NCI-H82 treated with DMSO at 0.1 percent for 48 hours (cell line): Measurements from ENCODE around the gene ATOX1.
"Not testable (repeated sequence)": the region's sequence is repeated elsewhere in the genome, so short reads cannot be mapped to it uniquely, and the experiment has no call there.

Experiments
- DNase-seq: peaks from one replicate; lab custom pipeline; 2025; ENCODE audit not compliant: unreplicated experiment; lab: John Stamatoyannopoulos, UW

The ATOX1 gene, protein sequence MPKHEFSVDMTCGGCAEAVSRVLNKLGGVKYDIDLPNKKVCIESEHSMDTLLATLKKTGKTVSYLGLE

GRCh38 chr5:151758430-151759241, at the start of gene ATOX1:
Gene ATOX1, minus strand, starts transcription at chr5:151758631. Its CDS starts 80 bp downstream, at chr5:151758551.
- peak; percentile 56 for DNase-seq

DNA sequence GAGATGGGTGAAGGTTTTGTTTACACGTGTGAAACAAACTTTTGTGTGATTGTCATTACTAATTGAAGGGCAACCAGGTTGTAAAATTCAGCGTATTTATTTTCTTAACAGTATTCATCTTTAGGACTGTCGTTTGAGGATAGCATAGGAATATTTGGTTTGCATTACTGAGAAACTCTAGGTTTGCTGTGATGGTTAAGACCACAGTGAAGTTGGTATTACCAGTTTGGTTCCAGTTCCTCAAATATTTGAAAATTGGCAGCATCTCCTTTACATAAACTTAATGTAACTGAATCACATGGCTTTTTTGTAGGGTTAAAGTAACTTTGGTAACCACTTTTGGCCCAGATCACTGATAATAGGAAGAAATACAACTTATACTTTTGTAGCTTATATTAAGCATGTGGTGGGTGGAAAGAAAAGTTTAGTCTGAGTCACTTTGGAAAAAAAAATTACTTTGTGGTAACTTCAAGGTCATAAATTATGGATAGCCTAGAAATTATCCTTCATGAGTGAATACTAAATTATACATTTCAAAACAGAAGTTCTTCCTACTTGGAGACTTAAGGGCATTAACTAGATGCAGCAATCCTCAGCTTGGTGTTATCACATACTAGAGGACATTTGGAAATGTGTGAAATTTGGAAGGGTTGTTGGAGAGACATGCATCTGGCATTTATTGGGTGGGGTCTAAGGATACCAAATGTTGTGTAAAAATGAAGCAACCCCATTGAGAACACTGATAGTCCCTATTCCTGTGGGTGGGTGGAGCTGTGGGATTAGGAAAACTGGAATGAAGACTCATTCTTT, 47.2 kb upstream of the ATOX1 start:
- DNase-seq, result no peak

- DNase-seq, result no peak
Measured at GRCh38 chr5:151800532-151800931, 42.1 kb upstream of the ATOX1 start.

DNA sequence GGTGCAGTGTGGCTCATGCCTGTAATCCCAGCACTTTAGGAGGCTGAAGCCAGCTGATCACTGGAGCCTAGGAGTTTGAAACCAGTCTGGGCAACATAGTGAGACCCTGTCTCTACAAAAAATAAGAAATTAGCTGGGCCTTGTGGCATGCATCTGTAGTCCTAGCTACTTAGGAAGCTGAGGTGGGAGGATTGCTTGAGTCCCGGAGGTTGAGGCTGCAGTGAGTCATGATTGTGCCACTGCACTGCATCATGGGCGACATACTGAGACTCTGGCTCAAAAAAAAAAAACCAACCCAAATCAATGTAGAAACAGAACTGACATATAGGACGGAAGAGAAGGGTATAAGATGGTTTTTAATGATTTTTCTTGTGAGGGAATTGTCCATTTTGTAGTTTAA, 41.0 kb upstream of the ATOX1 start:
- DNase-seq, result no peak

DNA sequence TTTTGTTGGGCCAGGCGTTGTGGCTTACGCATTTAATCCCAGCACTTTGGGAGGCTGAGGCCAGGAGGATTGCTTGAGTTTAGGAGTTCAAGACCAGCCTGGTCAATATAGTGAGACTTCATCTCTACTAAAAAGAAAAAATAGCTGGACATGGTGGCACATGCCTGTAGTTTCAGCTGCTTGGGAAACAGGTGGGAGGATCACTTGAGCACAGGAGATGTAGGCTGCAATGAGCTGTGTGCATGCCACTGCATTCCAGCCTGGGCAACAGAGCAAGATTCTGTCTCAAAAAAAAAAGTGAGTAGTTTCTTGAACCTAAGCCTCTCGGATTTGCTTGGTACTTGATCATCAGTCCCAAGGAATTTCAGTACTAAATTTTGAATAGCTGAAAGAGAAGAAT, 40.2 kb upstream of the ATOX1 start:
- no peak for DNase-seq

DNA sequence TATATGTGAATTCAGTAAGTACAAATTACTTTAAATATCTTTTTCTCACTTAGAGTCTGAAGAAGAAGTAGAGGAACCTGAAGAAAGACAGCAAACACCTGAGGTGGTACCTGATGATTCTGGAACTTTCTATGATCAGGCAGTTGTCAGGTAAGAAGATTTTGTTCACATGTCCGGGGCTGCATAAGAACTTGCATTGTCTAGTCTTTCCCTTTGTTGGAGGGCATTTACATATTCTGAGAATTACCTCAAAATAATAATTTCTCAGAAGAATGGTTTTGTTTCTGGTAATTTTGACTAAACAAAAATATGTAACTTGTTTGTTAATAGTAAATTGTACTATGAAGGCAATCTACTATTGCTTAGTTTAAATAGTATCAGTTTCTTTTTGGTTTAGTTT, 37.0 kb upstream of the ATOX1 start:
- DNase-seq, result no peak

DNA sequence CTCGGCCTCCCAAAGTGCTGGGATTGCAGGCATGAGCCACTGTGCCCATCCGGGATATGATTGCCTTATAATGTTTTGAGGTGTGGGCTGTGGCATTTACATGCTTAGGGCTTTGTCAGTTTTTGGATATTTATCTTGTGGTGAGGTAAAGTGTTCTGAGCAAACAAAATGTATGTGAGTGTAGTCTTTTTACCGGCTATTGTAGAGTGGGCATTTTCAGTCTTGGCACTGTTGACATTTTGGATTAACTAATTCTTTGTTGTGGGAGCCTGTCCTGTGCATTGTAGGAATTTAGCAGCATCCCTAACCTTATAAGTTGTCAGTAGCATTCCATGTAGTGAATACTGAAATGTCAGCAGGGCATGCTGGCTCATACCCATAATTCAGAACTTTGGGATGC, 34.9 kb upstream of the ATOX1 start:
- no peak for DNase-seq

DNA sequence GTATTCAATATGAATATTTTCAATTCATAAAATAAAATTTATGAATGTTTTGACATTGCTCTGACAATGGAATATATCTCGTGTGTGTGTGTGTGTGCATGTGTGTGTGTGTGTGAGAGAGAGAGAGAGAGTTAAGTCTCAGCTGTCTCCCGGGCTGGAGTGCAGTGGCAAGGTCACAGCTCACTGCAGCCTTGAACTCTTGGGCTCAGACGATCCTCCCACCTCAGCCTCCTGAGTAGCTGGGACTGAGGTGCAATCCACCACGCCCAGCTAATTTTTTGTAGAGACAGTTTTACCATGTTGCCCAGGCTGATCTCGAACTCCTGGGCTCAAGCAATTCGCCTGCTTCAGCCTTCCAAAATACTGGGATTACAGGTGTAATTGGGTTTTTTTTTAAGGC, 29.4 kb upstream of the ATOX1 start:
- no peak for DNase-seq

DNA sequence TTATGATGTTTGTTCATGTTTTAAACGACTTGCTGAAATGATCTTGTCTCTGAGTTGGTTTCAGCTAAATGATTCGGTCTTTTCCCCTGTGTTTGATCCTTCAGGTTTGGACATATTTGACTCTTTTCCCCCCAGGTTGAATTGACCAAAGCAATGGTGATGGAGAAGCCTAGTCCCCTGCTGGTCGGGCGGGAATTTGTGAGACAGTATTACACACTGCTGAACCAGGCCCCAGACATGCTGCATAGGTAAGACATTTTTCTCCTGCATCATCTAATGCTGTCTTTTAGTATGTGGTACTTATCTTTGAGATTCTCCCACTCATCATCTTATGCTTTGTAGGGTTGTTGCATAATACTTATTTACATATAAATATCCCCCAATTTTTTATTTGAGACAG, 28.0 kb upstream of the ATOX1 start:
- DNase-seq, result no peak

GRCh38 chr5:151784141-151784540, 25.7 kb upstream of the ATOX1 start:
- DNase-seq, result no peak

GRCh38 chr5:151783664-151784063, 25.2 kb upstream of the ATOX1 start:
- DNase-seq, result not testable (repeated sequence)

DNA sequence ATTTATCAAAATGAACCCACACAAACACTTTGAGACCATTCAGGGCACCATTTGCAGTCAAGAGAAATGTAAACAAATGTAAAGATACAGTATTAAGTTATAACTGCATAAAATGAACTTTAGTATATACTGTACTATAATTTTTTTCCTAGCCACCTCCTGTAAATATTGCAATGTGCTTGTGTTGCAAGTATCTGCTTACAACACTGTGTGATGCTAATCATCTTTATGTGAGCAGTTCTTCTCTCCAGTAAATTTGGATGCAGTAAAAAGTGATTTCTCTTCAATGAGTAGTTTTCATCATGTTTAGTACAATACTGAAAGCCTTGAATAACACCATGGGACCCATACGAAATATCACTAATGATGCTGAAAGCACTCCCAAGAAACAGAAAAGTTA, 22.8 kb upstream of the ATOX1 start:
- no peak for DNase-seq

DNA sequence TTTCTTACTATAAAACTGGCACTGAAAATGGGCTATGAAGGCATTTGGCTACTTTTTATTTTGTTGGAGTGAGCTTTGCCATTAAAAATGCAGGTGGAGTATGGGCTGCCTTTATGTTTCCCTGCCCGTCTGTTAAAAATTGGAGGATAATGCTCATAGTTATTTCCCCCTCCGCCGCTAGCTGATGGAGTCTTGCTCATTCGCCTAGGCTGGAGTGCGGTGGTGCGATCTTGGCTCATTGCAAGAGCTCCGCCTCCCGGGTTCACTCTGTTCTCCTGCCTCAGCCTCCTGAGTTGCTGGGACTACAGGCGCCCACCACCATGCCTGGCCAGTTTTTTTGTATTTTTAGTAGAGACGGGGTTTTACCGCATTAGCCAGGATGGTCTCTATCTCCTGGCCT, 21.9 kb upstream of the ATOX1 start:
- DNase-seq, result no peak

GRCh38 chr5:151779531-151780125, 21.2 kb upstream of the ATOX1 start:
- no peak for DNase-seq

DNA sequence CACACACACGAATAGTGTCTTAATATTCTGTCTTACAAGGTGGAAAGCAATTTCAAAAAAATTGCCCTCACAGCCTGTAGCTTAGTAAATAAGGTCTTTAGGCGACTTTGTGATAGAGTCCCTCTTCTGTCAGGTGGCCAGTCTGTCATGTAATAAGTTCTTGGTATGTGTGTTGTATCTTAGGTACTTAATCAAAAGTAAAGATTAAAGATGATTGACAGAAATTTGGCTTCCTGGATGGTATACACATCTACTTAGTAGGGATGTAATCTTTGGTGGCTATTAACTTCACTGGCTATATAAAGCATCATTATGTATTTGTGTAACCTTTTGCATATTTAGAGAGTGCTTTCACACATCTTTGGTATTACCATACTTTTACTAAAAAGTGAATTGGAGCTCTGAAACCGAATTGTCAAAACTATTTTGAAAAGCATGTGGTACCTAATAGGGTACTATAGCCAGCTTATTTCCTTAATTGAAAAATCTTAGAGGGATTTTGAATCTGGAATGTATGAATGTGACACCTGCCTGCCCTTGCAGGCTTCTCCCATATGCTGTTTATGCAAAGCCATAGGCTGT, 16.7 kb upstream of the ATOX1 start:
- DNase-seq, result peak; percentile 46

- no peak for DNase-seq
Measured at GRCh38 chr5:151773951-151774350, 15.5 kb upstream of the ATOX1 start.

- no peak for DNase-seq
Measured at GRCh38 chr5:151772846-151773561, 14.6 kb upstream of the ATOX1 start.

- DNase-seq, result no peak
Measured at GRCh38 chr5:151772029-151772845, 13.8 kb upstream of the ATOX1 start.

DNA sequence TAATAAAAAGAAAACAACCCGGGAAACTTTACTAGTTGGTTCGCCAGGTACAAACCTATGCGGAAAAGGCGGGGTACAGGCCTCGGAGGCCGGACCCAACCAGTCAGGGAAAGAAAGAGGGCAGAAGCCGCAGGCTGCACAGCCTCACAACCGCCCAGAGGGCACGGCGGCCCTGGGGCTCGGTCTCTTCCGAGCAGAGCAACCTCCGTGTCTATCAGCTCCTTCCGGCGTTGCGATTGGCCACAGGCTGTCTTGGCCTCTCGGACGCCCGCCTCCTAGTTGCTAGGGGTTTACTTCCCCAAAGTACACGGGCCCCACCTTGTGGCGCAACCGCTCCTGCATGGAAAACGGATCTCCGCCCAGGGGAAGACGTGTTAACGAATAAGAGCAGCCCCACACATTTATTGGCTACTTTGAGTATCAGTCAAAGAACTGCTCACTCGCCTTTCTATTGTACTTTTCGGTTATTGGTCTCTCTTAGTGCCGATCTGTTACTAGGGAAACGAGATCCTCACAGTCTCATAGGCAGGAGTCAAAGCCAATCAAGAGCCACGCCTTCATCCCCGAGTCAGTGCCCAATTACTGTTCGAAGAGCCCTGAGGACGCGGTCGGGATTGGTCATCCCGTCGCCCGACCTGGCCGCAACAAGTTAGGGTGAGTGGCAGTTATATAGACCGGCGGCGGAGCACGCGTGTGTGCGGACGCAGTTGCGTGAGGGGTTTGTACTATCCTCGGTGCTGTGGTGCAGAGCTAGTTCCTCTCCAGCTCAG, 13.0 kb upstream of the ATOX1 start, which contains the start of gene G3BP1:
TSS of gene G3BP1 (plus strand) at position 696 of the 770 bp plus-strand sequence. CDS start 14,667 bp downstream, outside the sequence.
- peak; percentile 99 for DNase-seq
